ENCODE results near the gene UBA1. TPM values are rescaled to one million over a fixed set of nuclear protein-coding genes. Genes with fewer than 3 reads are reported as not detected.

The UBA1 gene
- total RNA-seq, 4 donors from 2014 or later: 125 to 218 (median 147) TPM

DNA sequence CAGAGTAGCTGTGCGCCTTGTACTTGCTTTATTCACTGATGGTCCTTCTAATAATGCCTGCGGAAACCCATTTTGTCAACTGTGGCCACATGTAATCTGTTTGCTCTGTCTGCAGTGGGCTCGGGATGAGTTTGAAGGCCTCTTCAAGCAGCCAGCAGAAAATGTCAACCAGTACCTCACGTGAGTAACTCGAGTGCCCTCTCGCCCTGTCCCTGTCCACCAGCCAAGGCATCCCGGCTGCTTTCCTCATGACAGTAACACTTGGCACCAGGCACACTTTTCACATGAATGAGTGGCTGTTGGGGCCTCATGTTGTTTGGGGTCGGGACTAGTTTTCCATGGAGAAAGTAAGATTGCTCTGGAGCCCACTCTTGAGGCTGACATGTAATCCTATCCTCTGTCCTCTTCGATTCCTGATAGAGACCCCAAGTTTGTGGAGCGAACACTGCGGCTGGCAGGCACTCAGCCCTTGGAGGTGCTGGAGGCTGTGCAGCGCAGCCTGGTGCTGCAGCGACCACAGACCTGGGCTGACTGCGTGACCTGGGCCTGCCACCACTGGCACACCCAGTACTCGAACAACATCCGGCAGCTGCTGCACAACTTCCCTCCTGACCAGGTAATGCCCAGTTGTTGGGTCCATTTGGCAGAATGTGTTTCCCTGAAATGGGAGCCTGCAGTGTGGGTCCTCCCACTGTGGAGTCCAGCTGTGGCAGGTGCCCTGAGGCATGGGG lies 16.0 kb downstream of the UBA1 start:
- H3K4me1 ChIP-seq: peaks cover 0 to 7% (median 0%) of the 10 kb centered on the region in 4 donors
- peaks cover 47 to 100% (median 99%) of the 10 kb centered on the region in 4 donors for H3K36me3 ChIP-seq
- intact Hi-C loops (cut with DNase I): no loop called here
- DNase-seq (ENCODE audit: extremely low spot score): no peak
- H3K9me3 ChIP-seq: no peaks in the 10 kb centered on the region
- no peak overlapping the region for H3K27ac ChIP-seq (replicated peaks in 1 of 4)
- no peaks in the 10 kb centered on the region for H3K27me3 ChIP-seq
- H3K4me3 ChIP-seq: no peak overlapping the region
- TF ChIP-seq EP300 (IDR thresholded peaks at IDR 0.05): no peak
- TF ChIP-seq POLR2A (IDR thresholded peaks at IDR 0.05; ENCODE audit: low read depth): no peak
- TF ChIP-seq CTCF (IDR thresholded peaks at IDR 0.05): no peak
- TF ChIP-seq POLR2AphosphoS5 (IDR thresholded peaks at IDR 0.05): no peak
- 85% methylated on average over 14 of the region's 16 CpGs for WGBS

DNA sequence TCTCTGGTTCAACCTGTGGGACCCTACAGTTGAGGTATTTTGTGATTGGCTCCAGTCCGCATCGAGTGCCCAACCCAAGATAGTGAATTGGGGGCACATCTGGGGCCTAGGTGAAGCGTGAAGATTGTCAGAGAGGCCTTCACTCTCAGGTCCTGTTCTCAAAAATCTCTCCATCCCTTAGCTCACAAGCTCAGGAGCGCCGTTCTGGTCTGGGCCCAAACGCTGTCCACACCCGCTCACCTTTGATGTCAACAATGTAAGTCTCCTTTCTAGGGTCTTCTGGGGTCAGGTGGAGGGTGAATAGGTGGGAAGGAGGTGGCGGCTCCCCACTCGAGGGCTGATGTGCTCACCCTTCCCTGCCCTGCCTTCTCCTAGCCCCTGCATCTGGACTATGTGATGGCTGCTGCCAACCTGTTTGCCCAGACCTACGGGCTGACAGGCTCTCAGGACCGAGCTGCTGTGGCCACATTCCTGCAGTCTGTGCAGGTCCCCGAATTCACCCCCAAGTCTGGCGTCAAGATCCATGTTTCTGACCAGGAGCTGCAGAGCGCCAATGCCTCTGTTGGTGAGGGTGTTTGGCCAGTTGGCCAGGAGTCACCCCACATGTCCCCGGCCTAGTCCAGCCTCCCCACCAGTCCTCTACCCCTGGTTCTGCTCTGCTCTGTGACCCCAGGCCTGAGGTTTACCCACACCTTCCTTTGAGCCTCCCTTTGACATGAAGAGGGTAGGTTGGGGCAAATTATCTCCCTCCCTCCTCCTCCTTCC lies 17.2 kb downstream of the UBA1 start:
- WGBS: 95% methylated on average over 15 of the region's 15 CpGs
- intact Hi-C loops (cut with DNase I): no loop called here
- H3K27me3 ChIP-seq: no peaks in the 10 kb centered on the region
- no peak for DNase-seq (ENCODE audit: extremely low spot score)
- peaks cover 0 to 7% (median 0%) of the 10 kb centered on the region in 4 donors for H3K4me1 ChIP-seq
- H3K36me3 ChIP-seq: peaks cover 44 to 100% (median 99%) of the 10 kb centered on the region in 4 donors
- no peaks in the 10 kb centered on the region for H3K9me3 ChIP-seq
- H3K4me3 ChIP-seq: no peak overlapping the region
- H3K27ac ChIP-seq (replicated peaks in 1 of 4): no peak overlapping the region
- TF ChIP-seq EP300 (IDR thresholded peaks at IDR 0.05): no peak
- TF ChIP-seq POLR2AphosphoS5 (IDR thresholded peaks at IDR 0.05): no peak
- TF ChIP-seq POLR2A (IDR thresholded peaks at IDR 0.05; ENCODE audit: low read depth): no peak
- TF ChIP-seq CTCF (IDR thresholded peaks at IDR 0.05): no peak

GRCh38 chrX:47212381-47213293 lies 19.0 kb downstream of the UBA1 start:
- no peak for DNase-seq (ENCODE audit: extremely low spot score)
- intact Hi-C loops (cut with DNase I): no loop called here
- TF ChIP-seq POLR2AphosphoS5 (IDR thresholded peaks at IDR 0.05): peak in 1 of 2 donors; percentile 9
- no peak for TF ChIP-seq CTCF (IDR thresholded peaks at IDR 0.05)
- Histone ChIP-seq H3K4me3 (no peak overlapping the region), H3K36me3 (peaks cover 36 to 91% (median 87%) of the 10 kb centered on the region in 4 donors), H3K9me3 (no peaks in the 10 kb centered on the region), H3K27me3 (no peaks in the 10 kb centered on the region), H3K4me1 (peaks cover 13 to 19% (median 15%) of the 10 kb centered on the region in 4 donors), H3K27ac (replicated peaks in 1 of 4) (no peak overlapping the region)
- 96% methylated on average over 12 of the region's 12 CpGs for WGBS

DNA sequence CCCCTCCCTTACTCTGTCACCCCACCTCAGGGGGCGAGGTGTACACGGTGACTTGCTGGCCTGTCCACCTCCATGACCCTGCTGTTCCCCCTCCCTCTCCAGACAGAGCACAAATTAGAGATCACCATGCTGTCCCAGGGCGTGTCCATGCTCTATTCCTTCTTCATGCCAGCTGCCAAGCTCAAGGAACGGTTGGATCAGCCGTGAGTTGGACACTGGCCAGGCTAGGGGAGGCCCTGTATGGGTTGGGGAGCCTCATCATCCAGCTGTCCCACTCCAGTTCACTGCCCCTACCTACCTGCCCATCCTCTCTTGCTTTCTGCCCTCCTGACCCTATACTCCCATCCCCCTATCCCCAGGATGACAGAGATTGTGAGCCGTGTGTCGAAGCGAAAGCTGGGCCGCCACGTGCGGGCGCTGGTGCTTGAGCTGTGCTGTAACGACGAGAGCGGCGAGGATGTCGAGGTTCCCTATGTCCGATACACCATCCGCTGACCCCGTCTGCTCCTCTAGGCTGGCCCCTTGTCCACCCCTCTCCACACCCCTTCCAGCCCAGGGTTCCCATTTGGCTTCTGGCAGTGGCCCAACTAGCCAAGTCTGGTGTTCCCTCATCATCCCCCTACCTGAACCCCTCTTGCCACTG lies 20.9 kb downstream of the UBA1 start:
- WGBS: 89% methylated on average over 20 of the region's 20 CpGs
- Histone ChIP-seq H3K4me3 (no peak overlapping the region), H3K27ac (replicated peaks in 1 of 4) (peak overlapping the region in 1 of 4 donors; percentile 7), H3K9me3 (no peaks in the 10 kb centered on the region), H3K27me3 (no peaks in the 10 kb centered on the region), H3K36me3 (peaks cover 27 to 72% (median 68%) of the 10 kb centered on the region in 4 donors), H3K4me1 (peaks cover 15 to 23% (median 17%) of the 10 kb centered on the region in 4 donors)
- TF ChIP-seq POLR2A (IDR thresholded peaks at IDR 0.05; ENCODE audit: low read depth) (no peak), EP300 (IDR thresholded peaks at IDR 0.05) (no peak), CTCF (IDR thresholded peaks at IDR 0.05) (no peak), POLR2AphosphoS5 (IDR thresholded peaks at IDR 0.05) (no peak)
- no peak for DNase-seq (ENCODE audit: extremely low spot score)
- intact Hi-C loops (cut with DNase I): no loop called here

All from esophagus muscularis mucosa (tissue), 4 donors.